Cardiac fibroblast (primary cell): Measurements from ENCODE around the gene SMAD5.

ENCODE experiments used
- DNase-seq, 2 donors: peaks; one replicate each; pipeline versions ENCODE4 v3.0.0 to v3.0.0-alpha.2; 2010; ENCODE audit warnings: low read depth in 2 of 2
- H3K4me3 ChIP-seq, 2 donors: replicated peaks in 1 of 2; 1 replicate in 1 of 2; 2 replicates in 1 of 2; pipeline ENCODE4 v1.5.1; 2011; ENCODE audit warnings: low read depth in 2 of 2, low read length in 2 of 2, mild to moderate bottlenecking in 2 of 2, moderate library complexity in 1 of 2
- TF ChIP-seq, protein P1 (sequence below): IDR thresholded peaks from one replicate; pipeline ENCODE4 v1.5.1; 2011; ENCODE audit warnings: low read depth, mild to moderate bottlenecking, low read length, inconsistent platforms

SMAD5 gene

DNA sequence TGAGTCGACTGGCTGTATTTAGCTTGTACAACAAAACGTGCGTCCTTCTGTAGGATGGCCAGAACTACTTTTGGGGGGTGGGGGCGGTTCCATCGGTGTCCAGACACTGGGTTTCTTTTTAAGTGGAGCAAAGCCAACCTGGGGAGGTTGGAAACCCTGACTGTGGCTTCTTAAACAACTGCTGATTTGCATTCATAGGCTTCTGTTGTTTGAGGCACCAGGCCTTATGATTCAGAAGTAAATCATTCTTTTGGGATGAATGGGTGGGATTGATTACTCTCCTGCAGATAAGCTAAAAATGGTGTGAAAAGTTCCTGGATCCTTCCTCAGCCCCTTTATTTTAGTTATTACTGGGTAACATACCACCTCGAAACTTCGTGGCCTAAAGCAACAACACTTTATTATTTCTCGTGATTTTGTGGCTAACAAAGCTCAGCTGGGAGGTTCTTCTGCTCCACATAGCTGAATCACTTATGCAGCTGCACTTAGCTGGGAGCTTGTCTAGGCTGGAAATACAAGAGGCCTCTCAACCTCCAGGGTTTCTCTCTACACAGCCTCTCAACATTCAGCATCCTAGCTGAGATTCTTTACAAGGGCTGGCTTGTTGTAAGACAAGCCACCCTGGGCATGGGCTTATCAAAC, 72.5 kb downstream of the SMAD5 start:
- TF ChIP-seq, protein P1, sequence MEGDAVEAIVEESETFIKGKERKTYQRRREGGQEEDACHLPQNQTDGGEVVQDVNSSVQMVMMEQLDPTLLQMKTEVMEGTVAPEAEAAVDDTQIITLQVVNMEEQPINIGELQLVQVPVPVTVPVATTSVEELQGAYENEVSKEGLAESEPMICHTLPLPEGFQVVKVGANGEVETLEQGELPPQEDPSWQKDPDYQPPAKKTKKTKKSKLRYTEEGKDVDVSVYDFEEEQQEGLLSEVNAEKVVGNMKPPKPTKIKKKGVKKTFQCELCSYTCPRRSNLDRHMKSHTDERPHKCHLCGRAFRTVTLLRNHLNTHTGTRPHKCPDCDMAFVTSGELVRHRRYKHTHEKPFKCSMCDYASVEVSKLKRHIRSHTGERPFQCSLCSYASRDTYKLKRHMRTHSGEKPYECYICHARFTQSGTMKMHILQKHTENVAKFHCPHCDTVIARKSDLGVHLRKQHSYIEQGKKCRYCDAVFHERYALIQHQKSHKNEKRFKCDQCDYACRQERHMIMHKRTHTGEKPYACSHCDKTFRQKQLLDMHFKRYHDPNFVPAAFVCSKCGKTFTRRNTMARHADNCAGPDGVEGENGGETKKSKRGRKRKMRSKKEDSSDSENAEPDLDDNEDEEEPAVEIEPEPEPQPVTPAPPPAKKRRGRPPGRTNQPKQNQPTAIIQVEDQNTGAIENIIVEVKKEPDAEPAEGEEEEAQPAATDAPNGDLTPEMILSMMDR, result no peak
- no peak overlapping the region for H3K4me3 ChIP-seq
- DNase-seq, result no peak

DNA sequence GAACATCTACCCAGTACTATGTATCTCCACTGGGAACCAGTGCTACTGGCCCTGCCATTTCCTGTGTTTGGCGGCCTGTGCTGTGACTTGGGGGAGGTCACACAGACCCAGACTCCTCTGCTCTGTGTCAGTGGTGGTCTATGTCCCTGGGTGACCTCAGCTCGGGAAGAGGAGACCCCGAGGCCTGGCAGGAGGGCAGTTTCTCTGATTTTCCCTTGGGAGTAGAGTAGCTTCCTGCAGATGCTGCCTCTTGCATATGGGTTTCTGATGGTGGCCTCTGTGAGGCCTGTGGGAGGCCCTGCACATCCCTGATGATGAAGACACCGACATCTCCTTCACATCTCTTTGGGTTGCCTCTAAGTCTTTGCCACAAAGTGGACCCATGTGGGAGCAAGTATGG, 73.3 kb downstream of the SMAD5 start:
- TF ChIP-seq, protein P1, result no peak
- no peak overlapping the region for H3K4me3 ChIP-seq
- no peak for DNase-seq

DNA sequence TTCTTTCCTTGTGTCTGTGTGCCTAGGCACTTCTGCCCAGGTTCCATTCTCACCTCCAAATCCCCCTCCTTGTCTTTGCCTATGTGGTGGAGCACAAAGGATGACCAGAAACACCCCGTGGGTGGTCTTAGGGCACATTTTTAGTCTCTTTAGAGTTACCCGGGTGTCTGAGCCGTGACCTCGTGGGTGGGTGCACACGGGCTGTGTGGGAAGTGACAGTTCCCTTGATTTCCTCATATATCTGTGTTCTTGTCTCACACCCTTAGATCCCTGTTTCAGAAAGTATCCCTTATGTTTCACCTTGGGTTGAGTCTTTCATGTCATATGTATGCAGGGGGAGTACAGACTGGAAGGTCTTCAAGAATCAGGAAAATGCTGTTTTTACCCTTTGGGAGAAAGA, 73.7 kb downstream of the SMAD5 start:
- DNase-seq, result no peak
- H3K4me3 ChIP-seq, result no peak overlapping the region
- TF ChIP-seq, protein P1, result no peak

DNA sequence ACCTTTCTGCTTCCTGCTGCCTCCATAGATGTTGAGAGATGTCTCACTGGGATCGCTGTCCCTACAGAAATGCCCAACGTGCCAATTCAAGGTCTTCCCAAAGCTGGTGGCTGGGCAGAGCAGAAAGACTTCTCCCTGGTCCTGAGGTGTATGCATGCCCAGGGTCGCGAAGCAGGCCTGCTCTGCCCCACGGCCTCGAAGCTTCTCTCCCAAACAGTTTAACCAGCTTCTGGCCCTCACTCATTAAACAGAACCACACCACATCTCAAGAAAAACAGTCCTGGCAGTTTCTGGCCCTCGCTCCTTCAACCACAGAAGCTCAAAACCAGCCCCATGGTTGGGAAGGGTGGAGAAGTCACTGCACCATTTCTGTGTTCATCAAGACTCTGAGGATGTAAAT, 75.0 kb downstream of the SMAD5 start:
- DNase-seq, result no peak
- H3K4me3 ChIP-seq, result no peak overlapping the region
- TF ChIP-seq, protein P1, result no peak

DNA sequence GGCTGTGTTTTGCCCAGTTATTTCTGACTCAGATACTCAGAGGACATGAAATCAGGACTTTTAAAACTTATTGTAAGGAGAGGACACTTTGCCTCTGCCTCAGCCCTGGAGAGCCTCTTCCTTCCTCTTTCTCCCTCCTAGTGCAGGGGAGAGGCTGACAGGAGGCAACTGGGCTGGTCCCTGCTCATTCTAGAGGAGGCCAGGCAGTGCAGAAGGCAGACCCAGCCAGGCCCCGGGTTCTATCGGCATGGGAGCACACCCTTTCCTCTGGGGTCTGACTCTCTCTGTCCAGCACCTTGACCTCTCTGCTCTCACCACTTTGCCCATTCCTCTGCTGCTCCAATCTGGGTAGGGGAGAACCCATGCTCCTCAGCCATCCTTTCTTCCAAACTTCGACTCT, 76.3 kb downstream of the SMAD5 start:
- TF ChIP-seq, protein P1, result no peak
- DNase-seq, result no peak
- H3K4me3 ChIP-seq, result no peak overlapping the region

DNA sequence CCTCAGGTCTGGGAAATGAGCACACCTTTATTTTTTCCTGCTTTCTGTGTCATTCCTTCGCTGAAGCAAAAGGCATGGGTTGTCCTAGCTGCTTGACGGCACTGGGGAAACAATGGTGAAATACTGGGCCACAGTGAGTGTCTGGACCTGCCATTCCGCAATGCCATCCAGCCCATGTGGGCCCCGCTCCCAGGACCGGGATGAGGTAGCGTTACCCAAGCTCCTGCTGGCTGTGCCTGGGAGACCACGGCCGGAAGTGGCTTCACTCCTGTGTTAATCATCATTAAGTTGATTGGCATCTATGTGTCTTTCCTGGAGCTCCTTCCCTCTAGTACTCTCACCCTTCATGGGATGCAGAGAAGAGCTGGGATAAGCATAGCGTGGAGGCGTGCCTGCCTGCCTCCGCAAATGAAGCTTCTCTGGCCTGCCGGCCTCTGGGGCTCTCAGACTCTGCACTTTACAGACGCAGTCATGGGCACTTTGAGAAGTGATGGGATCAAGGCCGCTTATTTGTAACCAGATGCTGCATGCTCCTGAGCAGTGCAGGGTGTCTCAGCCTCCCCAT, 76.8 kb downstream of the SMAD5 start:
- TF ChIP-seq, protein P1, result no peak
- no peak for DNase-seq
- H3K4me3 ChIP-seq, result no peak overlapping the region

DNA sequence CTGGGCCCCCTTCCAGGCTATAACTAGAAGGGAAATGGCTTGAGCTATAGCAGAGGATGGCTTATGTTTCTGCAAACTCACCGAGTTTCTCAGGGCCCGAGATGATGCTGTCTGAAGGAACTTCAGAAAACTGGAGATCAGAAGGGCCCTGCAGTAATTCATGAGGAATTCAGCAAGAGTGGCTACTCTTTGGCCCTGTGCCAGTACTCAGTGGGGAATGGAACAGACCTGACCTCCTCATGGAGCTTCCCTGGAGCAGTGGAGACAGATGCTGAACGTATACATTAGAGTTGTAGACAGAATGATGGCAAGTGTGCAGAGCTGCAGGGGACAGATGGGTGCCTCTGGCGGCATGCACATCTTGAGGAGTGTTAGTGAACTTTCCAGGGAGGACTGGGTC, 77.6 kb downstream of the SMAD5 start:
- TF ChIP-seq, protein P1, result no peak
- no peak overlapping the region for H3K4me3 ChIP-seq
- peak; percentile 16 to 18 for DNase-seq
